Stimulated activated CD8-positive, alpha-beta memory T cell treated with anti-CD3 and anti-CD28 coated beads, Interleukin-15, amount 100 ng/mL, for 48 hours (primary cell): ENCODE measurements around the gene RHOXF2.

Source experiments
- DNase-seq, 2 donors: peaks; one replicate each; pipeline ENCODE4 v3.0.0-alpha.2; 2020; ENCODE audit warnings: low read depth in 2 of 2

Gene RHOXF2

GRCh38 chrX:120200851-120201250, 42.4 kb downstream of the RHOXF2 start:
- DNase-seq: no peak

- DNase-seq: no peak
These were observed 47.7 kb downstream of the RHOXF2 start for GRCh38 chrX:120205816-120206753.

GRCh38 chrX:120207009-120207605, 48.7 kb downstream of the RHOXF2 start:
- no peak for DNase-seq

GRCh38 chrX:120213438-120214265, 55.2 kb downstream of the RHOXF2 start:
- DNase-seq: peak; percentile 15 to 25
